ENCODE results near the gene SERPINA5. TPM values are rescaled to one million over a fixed set of nuclear protein-coding genes. Genes with fewer than 3 reads are reported as not detected.

SERPINA5 gene
- total RNA-seq = under 0.01 and 0.22 TPM in 2 replicates

DNA sequence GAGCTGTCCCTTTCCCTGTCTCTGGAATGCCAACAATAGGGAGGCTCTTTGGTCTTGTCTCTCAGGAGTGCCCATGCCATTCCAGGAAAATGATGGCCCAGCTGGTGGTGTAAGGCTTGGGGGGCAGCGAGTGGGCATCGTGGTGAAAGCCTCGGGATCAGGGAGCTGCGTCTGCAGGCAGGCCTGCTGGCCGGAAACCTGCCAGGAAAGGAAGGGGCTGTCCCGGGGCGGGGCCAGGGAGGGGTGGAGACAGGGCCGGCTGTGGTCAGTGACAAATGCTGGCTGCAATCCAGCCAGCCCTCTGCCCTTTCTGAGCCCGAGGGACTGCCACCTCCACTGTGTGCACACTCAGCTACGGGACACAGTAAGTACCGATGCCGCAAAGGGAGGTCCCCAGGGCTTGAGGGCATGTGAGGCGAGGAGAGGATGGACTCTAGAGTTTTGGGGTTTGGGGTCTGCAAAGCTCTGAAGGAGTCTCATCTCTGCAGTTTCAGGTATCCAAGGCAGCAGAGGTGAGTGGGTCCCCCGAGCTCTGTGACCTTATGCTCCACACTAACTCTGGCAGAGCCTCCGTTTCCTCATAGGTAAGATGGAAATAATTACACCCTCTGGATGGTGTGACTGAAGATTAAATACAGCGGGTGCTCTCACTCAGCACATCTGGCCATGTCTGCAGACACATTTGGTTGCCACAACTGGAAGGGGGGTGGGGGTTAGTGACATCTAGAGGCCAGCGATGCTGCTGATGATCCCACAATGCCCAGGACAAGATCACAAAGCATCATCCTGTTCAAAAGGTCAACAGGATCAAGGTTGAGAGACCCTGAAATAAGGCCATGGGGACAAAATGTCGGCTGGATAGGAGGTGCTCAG lies at the start of gene SERPINA5:
TSS of gene SERPINA5 (plus strand) at position 300 of the 873 bp plus-strand sequence. CDS start 5,937 bp downstream, outside the sequence.
- peak; percentile 37 to 59 for DNase-seq (ENCODE audit: low read depth in 2 of 2)

DNA sequence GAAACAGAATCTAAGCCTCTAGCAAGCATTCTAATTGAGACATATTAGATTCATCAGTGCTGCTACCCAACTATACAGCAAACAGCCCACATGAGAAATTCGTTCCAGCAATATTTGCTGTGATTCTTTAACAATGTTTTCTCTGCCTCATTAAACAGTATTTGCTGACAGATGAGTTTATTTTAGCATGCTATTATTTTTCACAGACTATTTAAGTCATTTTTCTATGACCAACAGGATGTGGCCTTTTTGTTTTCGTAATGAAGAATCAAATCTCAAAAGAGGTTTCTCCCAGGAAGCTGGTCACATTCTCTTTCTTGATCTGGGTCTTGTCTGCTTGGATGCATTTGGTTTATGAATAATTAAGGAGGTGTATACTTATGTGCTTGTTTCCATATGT lies 48.8 kb upstream of the SERPINA5 start:
- no peak for DNase-seq (ENCODE audit: low read depth in 2 of 2)

DNA sequence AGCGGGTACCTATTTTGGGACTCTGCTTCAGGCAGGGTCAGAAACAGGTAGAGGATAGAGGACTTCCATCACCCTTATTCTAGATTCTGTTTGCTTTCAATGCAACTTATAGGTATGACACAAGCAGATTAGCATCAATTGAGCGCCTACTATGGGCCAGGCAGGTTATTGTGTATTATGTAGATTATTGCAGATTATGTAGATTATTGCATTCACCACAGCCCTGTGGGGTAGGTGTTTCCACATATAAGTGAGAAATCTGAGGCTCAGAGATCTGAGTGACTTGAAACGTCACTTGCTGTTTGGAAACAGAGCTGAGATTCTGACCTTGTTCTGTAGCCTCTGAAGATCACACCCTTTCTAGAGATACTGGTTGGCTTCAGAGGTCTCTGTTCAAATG lies 45.7 kb upstream of the SERPINA5 start:
- no peak for DNase-seq (ENCODE audit: low read depth in 2 of 2)

DNA sequence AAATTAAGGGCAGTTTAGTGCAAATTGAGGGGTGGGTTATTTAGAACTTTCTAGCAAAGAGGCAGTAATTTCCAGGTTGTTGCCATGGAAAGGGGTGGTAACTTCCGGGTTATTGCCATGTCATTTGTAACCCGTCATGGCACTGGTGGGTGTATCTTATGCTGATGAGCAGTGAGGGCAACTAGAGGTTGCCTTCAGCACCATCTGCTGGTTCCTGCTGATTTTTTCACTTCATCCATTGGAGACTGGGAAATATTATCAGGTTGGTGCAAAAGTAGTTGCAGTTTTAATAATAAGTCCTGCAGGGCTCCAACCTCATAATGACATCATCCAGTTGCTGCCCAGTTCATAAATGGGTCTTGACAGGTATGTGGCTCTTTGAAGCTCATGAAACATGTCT lies 44.4 kb upstream of the SERPINA5 start:
- peak in 1 of 2 donors; percentile 16 for DNase-seq (ENCODE audit: low read depth in 2 of 2)

- no peak for DNase-seq (ENCODE audit: low read depth in 2 of 2)
Observed at GRCh38 chr14:94538070-94538740, 43.0 kb upstream of the SERPINA5 start.

DNA sequence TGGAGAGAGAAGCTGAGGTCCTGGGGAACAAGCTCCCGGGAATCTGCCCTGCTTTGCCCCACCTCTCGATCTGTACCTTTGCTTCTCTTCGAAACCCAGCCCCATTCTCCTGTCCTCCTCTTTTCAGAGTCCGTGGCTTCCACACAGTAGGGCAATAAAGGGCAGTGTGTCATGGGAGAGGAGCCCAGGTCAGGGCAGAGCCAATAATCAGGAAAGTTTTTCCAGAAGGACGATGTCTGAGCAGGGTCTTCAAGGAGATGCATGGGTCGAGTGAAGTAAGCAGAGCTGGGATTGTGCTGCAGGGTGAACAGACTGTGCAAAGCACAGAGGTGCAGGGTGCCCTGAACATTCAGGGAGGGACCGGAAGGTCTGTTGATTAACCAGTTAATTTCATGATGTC lies 42.0 kb upstream of the SERPINA5 start:
- DNase-seq (ENCODE audit: low read depth in 2 of 2) = no peak

- peak; percentile 33 to 72 for DNase-seq (ENCODE audit: low read depth in 2 of 2)
Observed at GRCh38 chr14:94540031-94540794, 41.0 kb upstream of the SERPINA5 start.

- no peak for DNase-seq (ENCODE audit: low read depth in 2 of 2)
Observed at GRCh38 chr14:94541234-94541975, 39.8 kb upstream of the SERPINA5 start.

GRCh38 chr14:94542111-94542810 lies 39.0 kb upstream of the SERPINA5 start:
- peak; percentile 67 to 74 for DNase-seq (ENCODE audit: low read depth in 2 of 2)

DNA sequence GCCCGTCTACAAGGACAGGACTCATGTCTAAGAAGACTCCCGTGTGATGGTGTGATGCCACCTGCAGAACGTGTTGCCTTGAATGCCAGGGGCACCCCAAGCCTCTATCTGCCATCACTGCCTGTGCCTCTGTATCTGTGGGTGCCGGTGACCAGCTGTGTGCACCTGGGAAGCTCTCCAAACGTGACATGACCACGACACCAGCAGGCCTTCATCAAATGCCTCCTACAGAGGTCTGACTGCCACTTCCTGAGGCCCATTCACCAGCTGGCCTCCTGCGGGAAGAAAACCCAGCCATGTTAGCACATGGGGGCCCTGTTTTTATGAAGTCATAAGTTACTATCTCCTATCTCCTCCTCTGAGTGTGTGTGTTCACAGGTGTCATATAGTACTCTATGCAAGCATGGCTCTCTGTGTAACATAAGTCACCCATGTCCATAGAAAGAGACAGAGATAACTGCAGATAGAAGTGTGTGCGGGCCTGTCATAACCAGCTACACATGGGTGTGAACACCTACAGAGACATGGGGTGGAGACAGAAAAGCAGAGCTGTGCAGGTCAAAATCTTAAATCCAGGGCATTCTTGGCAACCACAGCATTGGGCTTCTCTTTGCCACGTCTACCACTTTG lies 38.3 kb upstream of the SERPINA5 start:
- DNase-seq (ENCODE audit: low read depth in 2 of 2) = no peak

DNA sequence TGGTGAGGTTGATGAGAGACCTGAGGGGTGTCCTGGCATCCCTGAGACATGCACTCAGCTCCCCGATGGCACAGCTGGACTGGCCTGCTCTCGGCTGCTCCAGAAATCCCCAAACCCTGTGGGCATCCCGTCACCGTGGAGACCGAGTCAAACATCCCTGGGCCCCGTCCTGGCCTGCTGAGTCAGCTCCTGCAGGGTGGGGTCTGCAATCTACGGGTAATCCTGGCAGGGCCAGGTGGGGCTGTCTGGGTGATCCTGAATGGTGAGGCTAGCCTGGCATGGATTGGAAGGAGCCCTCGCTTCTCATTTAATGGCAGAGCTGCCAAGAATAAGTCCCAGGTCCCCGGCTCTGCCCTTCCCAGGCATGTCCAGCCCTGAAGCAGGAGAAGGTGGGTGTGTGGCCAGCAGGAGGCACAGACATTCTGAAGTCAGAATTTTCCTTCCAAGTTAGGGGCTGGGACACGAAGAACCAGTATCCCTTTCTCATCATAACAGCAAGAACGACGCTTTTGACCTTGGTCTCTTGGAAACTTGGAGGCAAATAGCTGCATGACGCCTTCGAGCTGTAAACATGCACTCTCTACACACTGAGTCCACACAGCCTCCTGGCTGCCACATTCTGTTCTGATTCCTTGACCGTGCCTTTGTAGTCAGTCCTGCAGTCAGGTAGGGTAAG lies 37.6 kb upstream of the SERPINA5 start:
- no peak for DNase-seq (ENCODE audit: low read depth in 2 of 2)

DNA sequence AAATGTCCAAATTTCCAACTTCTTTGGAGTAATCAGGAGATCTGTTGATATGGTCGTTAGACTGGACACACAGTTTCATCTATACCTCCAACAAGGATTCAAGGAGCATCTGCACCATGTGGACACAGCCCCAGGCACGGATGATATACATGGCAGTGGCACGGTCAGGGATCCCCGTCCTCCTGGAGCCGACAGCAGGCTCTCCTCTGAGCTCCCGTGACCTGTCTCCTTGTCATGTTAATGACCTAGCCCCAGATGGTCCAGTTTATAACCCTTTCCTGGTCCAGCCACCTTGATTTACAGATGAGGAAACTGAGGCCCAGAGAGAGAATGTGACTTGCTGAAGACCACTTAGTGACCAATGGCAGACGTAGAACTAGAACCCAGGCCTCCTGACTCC lies 36.5 kb upstream of the SERPINA5 start:
- DNase-seq (ENCODE audit: low read depth in 2 of 2) = no peak

DNA sequence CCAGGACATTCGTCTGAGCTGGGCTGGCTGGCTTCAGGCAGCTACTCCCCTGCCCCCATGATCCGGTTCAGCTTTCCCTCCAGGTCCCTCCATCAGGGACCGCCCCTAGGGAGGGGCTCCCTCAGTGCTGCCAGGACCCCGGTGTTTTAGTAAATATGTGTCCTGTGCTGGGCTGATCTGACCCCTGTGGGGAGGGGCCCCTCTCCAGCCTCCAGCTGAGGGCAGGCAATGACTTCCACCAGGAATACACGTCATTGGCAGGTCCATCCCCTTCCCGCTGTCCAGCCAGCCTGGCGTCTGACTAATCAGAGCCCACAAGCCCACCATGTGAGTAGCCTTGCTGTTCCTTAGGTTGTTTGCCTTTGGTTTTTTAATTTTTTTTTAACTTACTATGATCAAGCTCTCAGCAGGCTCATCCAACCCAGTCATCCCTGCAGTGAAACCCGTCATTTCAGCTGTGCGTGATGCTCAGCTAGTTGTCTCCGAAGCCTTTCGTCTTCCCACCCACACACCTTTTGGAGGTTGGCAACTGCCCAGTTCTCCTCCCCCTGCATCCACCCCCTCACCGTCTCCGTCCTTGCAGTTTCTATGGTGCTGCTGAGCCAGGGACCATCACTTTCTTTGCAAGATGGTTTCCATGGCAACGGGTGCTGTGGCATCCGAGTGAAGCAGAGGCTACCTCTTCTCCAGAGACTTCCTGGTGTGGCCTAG lies 35.9 kb upstream of the SERPINA5 start:
- no peak for DNase-seq (ENCODE audit: low read depth in 2 of 2)

- no peak for DNase-seq (ENCODE audit: low read depth in 2 of 2)
Observed at GRCh38 chr14:94547151-94547680, 34.0 kb upstream of the SERPINA5 start.

DNA sequence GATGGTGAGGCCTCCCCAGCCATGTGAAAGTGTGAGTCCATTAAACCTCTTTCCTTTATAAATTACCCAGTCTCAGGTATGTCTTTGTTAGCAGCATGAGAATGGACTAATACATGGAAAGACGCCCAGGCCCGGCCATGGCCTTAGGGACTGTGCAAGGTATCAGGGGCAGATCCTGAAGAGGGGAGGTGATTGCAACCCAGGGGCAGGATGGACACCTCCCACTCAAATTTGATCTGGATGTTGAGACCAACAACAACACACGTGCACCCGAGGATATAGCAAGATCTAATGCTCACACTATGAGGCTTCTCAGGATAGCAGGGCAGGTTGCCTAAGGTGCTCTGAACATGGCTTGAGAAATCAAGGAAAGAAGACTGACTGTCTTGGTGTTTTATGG lies 33.5 kb upstream of the SERPINA5 start:
- no peak for DNase-seq (ENCODE audit: low read depth in 2 of 2)

DNA sequence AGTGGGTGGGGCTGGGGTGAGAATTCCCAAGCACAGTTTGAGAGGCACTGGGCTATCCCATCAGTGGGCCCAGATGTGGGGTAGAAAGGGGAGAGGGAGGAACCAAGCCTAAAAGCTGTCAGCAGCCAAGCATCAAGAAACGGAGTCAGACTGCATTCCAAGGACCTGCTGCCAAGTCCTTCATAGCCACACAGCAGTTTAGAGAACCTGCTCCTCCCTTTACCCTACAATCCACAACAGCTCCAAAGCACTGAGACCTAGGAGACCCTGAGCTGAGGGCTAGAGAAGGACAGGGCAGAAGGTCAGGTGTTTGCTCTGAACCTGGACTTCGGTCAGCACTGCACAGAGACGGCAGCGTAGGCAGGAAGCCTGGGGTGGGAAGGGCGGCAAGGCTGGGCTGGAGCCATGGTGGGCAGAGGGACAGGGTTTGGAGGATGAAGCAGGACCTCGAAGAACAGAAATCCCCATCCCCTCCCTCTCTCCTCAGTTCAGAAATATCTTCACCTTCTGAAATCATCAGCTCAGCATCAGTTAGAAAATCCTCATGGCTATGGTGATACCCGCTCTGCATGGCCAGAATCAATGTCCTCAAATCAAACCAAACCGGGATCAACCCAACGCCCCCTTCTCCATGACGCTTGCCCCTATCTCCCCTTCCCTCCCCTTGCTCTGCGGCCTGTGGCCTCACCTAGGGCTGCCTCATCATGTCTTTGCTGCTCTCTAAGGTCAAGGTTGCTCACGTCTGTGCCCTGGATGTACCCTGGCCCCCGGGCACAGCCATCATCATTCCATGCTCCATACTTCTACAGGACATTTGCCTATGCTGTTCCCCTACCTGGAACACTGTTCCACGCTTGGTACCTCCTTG lies 32.9 kb upstream of the SERPINA5 start:
- no peak for DNase-seq (ENCODE audit: low read depth in 2 of 2)

Data from lung microvascular endothelial cell (primary cell).